ENCODE measurements around the gene CCDC149.

DNA sequence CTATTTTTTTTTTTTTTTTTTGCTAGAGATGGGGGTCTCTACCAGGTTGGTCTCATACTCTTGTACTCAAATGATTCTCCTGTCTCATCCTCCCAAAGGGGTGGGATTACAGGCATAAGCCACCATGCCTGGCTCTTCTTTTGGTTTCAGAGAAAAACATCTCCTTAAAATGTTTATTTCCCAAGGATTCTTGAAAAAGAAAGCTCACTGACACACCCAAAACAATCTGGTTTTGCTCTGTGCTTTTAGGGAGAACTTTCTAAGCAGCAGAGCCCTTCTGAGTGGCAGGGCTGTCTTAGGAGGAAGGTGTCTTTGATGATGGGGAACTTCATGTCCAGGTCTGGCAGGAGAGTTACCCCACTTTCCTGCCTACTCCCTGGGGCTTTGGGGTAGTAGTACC is 116.2 kb downstream of the CCDC149 start:
- TF ChIP-seq TCF4 (CRISPR knock-in tag; IDR thresholded peaks at IDR 0.05; ENCODE audit: borderline replicate concordance) (no peak), ZFP30 (CRISPR knock-in tag; IDR thresholded peaks at IDR 0.05) (no peak), SNAI2 (CRISPR knock-in tag; IDR thresholded peaks at IDR 0.05) (no peak), TOX (CRISPR knock-in tag; IDR thresholded peaks at IDR 0.05; ENCODE audit: borderline replicate concordance) (no peak), ARNTL (CRISPR knock-in tag; IDR thresholded peaks at IDR 0.05; ENCODE audit: borderline replicate concordance, low read depth) (no peak), CSDC2 (CRISPR knock-in tag; IDR thresholded peaks at IDR 0.05) (no peak), ZFP3 (CRISPR knock-in tag; IDR thresholded peaks at IDR 0.05) (no peak), ZNF70 (CRISPR knock-in tag; IDR thresholded peaks at IDR 0.05) (no peak), BACH2 (CRISPR knock-in tag; IDR thresholded peaks at IDR 0.05; ENCODE audit: borderline replicate concordance) (no peak), GLIS3 (CRISPR knock-in tag; IDR thresholded peaks at IDR 0.05) (no peak), OSR1 (CRISPR knock-in tag; IDR thresholded peaks at IDR 0.05) (no peak), RARB (CRISPR knock-in tag; IDR thresholded peaks at IDR 0.05) (no peak)
- TF ChIP-seq, protein P1, sequence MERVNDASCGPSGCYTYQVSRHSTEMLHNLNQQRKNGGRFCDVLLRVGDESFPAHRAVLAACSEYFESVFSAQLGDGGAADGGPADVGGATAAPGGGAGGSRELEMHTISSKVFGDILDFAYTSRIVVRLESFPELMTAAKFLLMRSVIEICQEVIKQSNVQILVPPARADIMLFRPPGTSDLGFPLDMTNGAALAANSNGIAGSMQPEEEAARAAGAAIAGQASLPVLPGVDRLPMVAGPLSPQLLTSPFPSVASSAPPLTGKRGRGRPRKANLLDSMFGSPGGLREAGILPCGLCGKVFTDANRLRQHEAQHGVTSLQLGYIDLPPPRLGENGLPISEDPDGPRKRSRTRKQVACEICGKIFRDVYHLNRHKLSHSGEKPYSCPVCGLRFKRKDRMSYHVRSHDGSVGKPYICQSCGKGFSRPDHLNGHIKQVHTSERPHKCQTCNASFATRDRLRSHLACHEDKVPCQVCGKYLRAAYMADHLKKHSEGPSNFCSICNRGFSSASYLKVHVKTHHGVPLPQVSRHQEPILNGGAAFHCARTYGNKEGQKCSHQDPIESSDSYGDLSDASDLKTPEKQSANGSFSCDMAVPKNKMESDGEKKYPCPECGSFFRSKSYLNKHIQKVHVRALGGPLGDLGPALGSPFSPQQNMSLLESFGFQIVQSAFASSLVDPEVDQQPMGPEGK (CRISPR knock-in tag; IDR thresholded peaks at IDR 0.05; ENCODE audit: borderline replicate concordance), result no peak
- TF ChIP-seq, protein P2, sequence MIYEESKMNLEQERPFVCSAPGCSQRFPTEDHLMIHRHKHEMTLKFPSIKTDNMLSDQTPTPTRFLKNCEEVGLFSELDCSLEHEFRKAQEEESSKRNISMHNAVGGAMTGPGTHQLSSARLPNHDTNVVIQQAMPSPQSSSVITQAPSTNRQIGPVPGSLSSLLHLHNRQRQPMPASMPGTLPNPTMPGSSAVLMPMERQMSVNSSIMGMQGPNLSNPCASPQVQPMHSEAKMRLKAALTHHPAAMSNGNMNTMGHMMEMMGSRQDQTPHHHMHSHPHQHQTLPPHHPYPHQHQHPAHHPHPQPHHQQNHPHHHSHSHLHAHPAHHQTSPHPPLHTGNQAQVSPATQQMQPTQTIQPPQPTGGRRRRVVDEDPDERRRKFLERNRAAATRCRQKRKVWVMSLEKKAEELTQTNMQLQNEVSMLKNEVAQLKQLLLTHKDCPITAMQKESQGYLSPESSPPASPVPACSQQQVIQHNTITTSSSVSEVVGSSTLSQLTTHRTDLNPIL (CRISPR knock-in tag; IDR thresholded peaks at IDR 0.05; ENCODE audit: low read depth), result no peak

All from SK-N-SH treated with all-trans-retinoic acid at 6 μM for 48 hours (cell line).